ENCODE measurements around the gene KIF26B. TPM values are rescaled to one million over a fixed set of nuclear protein-coding genes. Genes with fewer than 3 reads are reported as not detected.
"Not testable (repeated sequence)": the region's sequence is repeated elsewhere in the genome, so short reads cannot be mapped to it uniquely, and the experiment has no call there.

The KIF26B gene
- total RNA-seq, 1 experiment from 2014 or later = not detected

DNA sequence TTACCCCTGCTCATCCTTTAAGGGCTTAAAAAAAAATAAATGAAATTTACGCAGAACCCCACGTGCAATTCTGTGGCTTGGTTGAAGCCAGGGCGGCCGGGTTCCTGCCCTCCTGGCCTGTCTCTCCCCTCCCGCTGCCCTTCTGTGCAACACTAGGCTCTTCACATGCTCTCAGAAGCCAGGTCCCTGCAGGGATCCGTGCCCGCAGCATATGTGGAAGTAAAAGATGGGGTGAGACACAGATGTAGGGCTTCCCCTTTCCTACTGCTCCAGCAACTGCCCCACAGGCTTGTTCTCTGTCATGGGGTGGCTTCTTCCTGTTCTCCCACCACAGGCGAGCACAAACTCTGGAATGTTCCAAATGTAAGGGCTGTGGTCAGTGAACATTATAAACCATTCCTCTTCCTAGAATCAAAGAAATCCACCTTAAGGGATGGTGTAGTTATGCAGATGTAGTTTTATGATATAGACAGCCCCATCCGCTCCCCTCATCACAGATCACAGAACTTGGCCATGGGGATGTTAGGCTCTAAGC is 535.4 kb downstream of the KIF26B start:
- H3K9me3 ChIP-seq = no peaks in the 10 kb centered on the region
- H3K27me3 ChIP-seq = no peaks in the 10 kb centered on the region
- H3K36me3 ChIP-seq = no peaks in the 10 kb centered on the region
- H3K4me3 ChIP-seq = no peak overlapping the region
- DNase-seq = no peak

DNA sequence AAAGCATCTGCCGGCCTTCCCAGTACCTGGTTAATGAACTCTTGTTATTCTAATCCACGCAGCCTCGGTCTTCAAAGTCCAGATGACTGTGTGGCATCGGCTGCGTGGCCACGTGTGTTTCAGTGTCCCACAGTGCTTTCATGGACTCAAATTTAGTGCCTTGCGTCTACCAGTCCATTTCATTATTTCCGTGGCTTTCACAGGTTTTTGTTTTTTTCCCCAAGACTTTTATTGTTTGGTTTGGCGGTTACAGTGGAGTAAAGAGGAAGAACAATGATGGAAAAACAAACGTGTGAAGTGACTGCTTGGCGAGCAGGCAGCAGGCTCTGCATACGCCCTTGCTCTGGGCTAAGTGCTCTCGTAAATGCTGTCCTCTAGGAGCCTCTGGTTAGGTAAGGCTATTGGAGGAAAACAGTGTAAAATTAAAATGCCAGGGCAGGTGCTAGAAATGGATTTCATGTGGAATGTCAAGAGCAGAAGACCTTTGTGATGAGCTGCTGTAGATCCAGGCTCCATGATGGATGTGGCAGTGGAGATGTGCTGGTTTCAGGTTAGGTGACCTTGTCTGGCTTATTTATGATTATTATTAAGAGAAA is 536.3 kb downstream of the KIF26B start:
- DNase-seq = no peak
- Histone ChIP-seq H3K27me3 (no peaks in the 10 kb centered on the region), H3K9me3 (no peaks in the 10 kb centered on the region), H3K36me3 (no peaks in the 10 kb centered on the region), H3K4me3 (no peak overlapping the region)

DNA sequence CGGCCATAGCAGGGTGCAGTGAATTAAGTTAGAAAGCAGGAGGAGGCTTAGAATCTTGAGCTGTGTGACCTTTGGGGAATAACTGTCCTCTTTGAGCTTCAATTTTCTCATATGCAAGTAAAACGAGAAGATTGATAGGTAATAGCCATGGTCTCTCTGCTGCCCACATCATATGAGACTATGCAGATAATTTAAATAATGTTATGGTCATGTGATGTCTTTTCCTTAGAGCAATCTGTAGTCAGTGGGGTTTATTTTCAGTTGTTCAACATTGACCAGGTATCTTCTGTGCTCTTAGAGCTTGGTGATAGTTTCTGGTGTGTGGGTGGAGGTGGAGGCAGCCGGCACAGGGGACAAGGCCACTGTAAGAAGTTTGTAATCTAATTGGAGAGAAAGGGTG is 537.1 kb downstream of the KIF26B start:
- no peak overlapping the region for H3K4me3 ChIP-seq
- H3K36me3 ChIP-seq = no peaks in the 10 kb centered on the region
- H3K9me3 ChIP-seq = no peaks in the 10 kb centered on the region
- DNase-seq = no peak
- H3K27me3 ChIP-seq = no peaks in the 10 kb centered on the region

DNA sequence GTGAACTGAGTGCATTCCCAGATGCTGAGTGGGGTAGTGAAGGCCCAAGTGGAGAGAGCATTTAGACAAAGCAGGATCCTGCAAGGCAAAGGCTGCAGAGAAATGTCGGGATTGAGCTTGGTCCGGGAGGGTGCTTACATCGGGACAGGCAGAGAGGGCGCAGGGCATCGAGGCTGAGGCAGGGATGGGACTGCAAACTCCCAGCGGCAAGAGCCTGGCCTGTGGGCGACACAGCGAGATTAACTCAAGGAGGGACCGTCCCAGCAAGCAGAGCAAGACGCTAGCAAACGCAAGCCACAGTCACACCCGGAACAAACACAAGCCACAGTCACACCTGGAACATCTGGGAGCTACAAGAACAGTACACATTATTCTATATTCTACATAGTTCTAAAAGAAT is 537.5 kb downstream of the KIF26B start:
- Histone ChIP-seq H3K9me3 (no peaks in the 10 kb centered on the region), H3K36me3 (no peaks in the 10 kb centered on the region), H3K4me3 (no peak overlapping the region), H3K27me3 (no peaks in the 10 kb centered on the region)
- DNase-seq = no peak

DNA sequence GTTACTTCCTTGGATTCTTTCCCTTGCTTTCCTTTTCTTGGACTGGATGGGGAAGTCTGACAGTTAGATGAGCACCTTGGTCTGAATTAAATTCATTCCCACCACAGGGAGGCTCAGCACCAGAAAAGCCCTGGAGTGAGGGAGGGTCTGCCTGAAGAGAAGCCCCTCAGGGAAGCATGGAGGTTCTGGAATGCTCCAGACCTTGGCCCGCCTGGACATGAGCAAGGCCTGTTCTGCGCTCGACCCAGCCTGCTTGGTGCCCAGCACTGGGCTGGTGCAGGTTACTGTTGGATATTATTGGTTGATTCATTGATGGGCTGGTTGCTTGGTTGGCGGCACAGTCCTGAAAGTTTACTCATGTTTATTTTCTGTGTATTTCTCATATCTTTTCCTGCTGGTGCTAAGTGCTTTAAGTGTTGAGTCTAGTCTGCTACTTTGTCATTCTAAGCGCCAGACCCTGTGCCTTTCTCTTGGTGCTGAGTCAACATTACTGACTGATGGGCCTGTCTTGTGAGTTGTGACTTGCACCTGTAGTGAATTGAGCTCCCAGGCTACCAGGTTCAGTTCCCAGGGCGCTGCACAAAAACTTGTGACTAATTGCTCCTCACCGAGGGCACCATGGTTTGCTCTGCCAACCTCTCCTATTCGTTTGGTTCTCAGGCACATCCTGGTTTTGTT is 538.5 kb downstream of the KIF26B start:
- DNase-seq = no peak
- Histone ChIP-seq H3K4me3 (no peak overlapping the region), H3K9me3 (no peaks in the 10 kb centered on the region), H3K27me3 (no peaks in the 10 kb centered on the region), H3K36me3 (no peaks in the 10 kb centered on the region)

DNA sequence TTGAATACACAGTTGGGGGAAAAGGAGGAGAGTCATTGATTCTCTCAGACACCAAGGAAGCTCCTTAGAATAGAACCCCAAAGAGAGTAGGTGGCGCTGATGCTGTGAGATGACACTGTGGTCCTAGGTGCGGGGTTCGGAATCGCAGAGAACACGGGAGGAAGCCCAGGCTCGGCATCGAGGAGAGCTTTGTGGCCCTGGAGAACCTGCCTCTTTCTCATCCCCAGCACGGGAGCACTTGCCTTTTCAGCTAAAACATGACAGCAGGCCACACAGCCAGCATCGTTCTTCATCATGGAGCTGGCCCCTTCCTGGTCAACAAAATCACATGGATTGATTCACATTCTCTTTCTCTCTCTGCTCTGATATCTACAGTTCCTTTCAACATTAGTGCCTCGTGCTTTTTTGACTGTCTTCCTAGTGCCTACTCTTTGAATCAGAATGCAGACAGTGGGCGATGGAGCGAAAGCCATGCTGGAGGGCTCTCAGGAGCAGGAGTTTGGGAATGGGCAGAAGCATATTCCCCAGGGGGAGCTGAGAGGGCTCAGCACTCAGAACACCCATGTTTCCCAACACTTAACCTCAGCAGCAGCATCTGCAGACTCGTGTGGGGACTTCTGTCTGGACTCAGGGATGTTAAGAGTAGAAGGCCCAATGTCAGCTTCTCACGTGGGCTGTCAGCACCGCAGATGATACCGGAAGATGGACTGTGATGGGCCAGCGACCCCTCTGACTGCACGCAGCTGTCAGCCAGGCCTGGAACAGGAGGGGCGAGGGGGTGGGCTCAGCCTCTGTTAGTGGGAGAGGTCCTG is 539.4 kb downstream of the KIF26B start:
- no peaks in the 10 kb centered on the region for H3K36me3 ChIP-seq
- DNase-seq = no peak

DNA sequence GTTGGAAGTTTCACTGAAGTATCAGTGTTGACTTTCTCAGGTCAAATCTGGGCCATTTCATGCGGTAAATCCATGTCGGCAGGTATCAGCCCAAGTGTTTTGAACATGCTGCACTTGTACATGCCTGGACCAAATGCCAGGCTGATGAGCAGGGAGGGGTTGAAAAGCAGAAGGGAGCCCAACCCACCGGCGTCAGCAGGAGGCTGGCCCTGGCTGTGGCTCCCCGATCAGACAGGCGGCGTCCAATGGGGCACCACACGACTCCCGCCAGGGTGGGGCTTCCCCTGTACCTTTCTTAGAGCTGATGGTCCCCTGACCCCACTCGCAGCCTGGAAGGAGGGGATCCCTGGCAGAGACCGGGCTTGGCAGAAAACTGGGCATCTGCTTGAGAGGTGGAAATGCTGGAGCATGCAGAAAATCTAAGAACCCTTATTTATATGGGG is 540.0 kb downstream of the KIF26B start:
- no peaks in the 10 kb centered on the region for H3K27me3 ChIP-seq
- no peaks in the 10 kb centered on the region for H3K9me3 ChIP-seq
- no peak overlapping the region for H3K4me3 ChIP-seq
- H3K36me3 ChIP-seq = no peaks in the 10 kb centered on the region
- no peak for DNase-seq

More for the DNA sequence above, 539.4 kb downstream of the KIF26B start:
- no peak overlapping the region for H3K4me3 ChIP-seq
- no peaks in the 10 kb centered on the region for H3K9me3 ChIP-seq
- no peaks in the 10 kb centered on the region for H3K27me3 ChIP-seq

DNA sequence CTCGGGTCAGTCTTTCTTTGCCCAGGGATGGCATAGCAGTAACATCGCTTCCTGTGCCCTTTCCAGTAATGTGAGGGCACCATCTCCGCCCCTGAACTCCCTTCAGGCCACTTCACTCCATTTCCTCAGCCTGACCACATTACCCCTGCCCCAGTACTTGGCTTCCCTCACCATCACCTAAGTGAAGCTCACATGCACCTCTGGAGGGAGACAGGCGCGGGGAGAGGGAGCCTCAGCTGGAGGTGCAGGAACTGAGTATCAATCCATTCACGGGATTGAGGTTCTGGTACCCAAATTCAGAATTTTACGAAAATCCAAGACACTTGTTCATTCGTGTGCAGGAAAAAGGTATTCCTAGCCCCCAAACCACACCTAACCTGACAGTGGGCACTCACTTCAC is 540.4 kb downstream of the KIF26B start:
- H3K4me3 ChIP-seq = no peak overlapping the region
- H3K9me3 ChIP-seq = no peaks in the 10 kb centered on the region
- no peak for DNase-seq

DNA sequence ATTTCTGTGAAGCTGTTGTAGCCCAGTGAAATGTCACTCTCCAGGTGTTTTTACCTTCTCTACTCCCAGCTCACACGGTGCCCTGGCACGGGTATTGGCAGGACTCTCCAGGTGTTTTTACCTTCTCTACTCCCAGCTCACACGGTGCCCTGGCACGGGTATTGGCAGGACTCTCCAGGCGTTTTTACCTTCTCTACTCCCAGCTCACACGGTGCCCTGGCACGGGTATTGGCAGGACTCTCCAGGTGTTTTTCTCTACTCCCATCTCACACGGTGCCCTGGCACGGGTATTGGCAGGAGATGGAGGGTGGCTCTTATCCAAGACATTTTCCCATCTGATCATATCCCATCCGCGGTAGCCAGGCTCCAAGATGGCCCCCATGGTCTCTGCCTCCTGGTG is 540.9 kb downstream of the KIF26B start:
- DNase-seq, H3K36me3 ChIP-seq, H3K9me3 ChIP-seq, H3K4me3 ChIP-seq, H3K27me3 ChIP-seq: not testable (repeated sequence)

More for the DNA sequence above, 540.4 kb downstream of the KIF26B start:
- Histone ChIP-seq H3K36me3 (no peaks in the 10 kb centered on the region), H3K27me3 (no peaks in the 10 kb centered on the region)

DNA sequence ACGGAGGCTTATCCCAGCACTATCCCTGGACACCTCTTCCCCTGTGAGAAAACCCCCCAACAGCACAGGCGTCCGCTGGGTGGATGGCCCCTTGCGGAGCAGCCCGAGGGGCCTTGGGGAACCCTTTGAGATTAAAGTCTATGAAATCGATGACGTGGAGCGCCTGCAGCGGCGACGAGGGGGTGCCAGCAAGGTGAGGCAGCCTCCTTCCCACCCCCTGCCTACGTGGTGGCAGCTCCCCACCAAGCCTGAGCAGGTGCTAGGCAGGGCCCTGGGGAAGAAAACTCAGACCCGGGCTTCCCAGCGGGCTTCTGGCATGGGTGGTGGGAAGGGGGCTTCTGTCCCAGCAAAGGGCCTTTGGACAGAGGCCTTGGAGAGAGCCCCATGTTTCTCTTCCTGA is 543.3 kb downstream of the KIF26B start:
- no peaks in the 10 kb centered on the region for H3K27me3 ChIP-seq
- no peaks in the 10 kb centered on the region for H3K9me3 ChIP-seq
- no peak for DNase-seq
- no peaks in the 10 kb centered on the region for H3K36me3 ChIP-seq
- no peak overlapping the region for H3K4me3 ChIP-seq

DNA sequence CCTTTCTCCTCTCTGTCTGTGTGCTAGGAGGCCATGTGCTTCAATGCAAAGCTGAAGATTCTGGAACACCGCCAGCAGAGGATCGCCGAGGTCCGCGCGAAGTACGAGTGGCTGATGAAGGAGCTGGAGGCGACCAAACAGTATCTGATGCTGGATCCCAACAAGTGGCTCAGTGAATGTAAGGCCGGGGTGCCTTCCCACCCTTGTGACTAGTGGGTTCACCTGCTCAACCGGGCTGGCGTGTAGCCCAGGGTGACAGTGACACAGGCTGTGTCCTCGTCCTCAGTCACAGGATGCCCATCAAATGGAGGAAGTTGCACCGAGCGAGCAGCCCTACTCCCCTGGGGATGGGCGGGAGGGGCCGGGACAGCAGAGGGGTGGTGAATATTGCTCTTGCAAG is 544.1 kb downstream of the KIF26B start:
- H3K4me3 ChIP-seq = no peak overlapping the region
- no peaks in the 10 kb centered on the region for H3K9me3 ChIP-seq
- no peaks in the 10 kb centered on the region for H3K36me3 ChIP-seq
- H3K27me3 ChIP-seq = no peaks in the 10 kb centered on the region
- DNase-seq = no peak

DNA sequence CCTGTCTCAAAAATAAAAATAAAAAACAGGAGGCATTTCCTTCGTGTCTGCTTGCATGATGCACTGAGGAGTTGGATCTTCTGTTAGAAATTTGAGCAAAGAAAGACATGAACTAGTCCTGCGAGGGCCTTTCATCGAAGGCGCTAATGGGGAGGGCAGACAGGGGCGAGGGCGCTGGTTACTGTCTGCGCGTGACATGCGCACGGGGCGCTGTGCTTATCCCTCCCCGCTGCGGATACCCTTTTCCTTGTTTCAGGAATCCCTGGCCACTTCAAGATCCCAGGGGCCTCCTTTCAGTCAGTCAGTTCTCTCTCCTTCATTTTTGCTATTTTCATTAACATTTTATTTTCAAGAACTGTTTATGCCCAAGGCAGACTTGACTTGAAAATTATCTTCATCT is 545.8 kb downstream of the KIF26B start:
- Histone ChIP-seq H3K36me3 (no peaks in the 10 kb centered on the region), H3K9me3 (no peaks in the 10 kb centered on the region), H3K4me3 (no peak overlapping the region), H3K27me3 (no peaks in the 10 kb centered on the region)
- no peak for DNase-seq

DNA sequence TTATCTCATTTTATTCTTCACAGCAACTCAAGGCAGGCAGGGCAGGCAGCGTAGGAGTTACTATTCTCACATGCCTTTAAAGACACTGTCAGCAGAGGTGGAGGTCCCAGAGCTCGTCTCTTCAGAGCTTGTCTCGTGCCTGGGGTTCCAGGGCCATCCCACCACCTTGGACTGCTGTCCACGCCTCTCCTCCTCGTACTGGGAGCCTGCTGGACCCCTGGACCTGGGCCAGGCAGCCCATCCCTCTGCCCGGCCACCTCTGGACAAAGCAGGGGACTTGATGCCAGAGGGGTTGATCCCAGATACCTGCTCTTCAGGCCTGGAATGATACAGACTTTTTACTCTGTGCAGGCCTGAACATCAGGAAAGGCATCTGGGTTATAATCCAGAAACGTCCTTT is 546.8 kb downstream of the KIF26B start:
- H3K27me3 ChIP-seq = no peaks in the 10 kb centered on the region
- no peak overlapping the region for H3K4me3 ChIP-seq
- DNase-seq = no peak
- H3K36me3 ChIP-seq = no peaks in the 10 kb centered on the region
- H3K9me3 ChIP-seq = no peaks in the 10 kb centered on the region

DNA sequence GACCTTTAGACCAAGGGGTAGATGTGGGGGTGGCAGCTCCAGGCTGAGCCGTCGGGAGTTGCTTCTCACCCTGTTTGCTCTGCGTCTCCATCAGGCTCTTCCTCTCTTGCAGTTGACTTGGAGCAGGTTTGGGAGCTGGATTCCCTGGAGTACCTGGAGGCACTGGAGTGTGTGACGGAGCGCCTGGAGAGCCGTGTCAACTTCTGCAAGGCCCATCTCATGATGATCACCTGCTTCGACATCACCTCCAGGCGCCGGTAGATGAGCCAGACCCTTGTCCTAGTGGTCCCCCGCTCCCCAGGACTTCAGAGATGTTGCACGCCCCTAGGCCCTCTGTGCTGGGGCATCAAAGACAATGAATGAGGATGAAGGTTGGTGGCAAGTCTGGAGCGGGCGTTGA is 547.6 kb downstream of the KIF26B start:
- Histone ChIP-seq H3K36me3 (no peaks in the 10 kb centered on the region), H3K4me3 (no peak overlapping the region), H3K27me3 (no peaks in the 10 kb centered on the region), H3K9me3 (no peaks in the 10 kb centered on the region)
- DNase-seq = no peak

DNA sequence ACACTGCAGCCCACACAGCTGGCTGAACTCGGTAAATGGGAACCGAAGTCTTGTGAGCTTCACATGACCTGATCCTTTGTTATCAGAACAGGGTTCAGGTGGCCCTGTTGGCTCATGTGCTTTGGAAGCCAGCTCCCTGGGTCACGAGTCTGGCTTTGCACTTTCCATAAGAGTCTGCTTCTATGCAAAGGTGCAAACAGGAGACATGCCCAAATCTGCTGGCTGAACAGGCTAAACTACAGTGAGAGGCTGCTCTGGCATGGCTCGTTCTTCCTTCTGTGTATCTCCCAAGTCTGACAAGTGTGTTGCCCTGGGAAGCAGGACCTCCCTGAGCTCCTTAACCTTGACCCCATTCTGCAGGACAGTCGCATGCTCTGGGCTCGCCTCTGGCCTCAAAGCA is 549.6 kb downstream of the KIF26B start:
- no peaks in the 10 kb centered on the region for H3K27me3 ChIP-seq
- H3K36me3 ChIP-seq = no peaks in the 10 kb centered on the region
- H3K9me3 ChIP-seq = no peaks in the 10 kb centered on the region
- no peak overlapping the region for H3K4me3 ChIP-seq
- DNase-seq = no peak

DNA sequence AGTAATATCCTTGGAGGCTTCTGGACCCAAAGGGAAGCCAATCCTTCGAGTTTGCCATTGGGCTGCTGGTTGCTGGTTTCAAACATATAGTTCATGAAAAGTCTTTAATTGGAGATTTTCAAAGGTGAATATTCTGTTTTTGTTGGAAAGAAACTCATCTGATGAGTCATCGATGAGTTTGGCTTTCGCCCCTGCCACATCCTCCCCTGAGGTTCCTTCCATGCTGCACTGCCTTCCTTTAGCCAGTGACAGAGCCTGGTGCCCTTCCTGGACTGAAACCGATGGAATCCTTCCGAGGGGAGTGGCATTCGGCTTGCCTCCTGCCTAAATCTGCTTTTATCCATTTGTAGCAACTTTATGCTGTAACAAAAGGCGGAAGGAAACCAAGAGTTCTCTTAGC is 550.0 kb downstream of the KIF26B start:
- H3K36me3 ChIP-seq = no peaks in the 10 kb centered on the region
- no peak overlapping the region for H3K4me3 ChIP-seq
- H3K9me3 ChIP-seq = no peaks in the 10 kb centered on the region
- H3K27me3 ChIP-seq = no peaks in the 10 kb centered on the region
- peak; percentile 71 for DNase-seq

DNA sequence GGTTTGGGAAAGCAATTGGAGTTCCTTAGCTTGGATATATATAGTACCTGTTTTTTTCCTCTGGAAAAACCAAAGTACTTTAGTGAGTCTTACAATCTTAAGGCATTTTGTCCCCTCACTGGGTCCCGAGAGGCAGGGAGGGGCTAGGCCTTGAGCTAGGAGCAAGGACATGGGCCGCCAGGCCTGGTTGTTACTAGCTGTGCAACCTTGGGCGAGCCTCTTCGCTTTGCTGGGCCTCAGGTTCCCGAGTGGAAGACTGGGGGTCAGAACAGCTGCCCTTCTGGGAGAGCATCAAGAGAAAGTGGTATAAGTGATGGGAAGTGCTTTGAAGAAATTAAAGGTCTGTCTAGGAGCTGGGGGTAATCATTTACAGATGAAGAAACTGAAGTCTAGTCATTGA is 553.2 kb downstream of the KIF26B start:
- no peaks in the 10 kb centered on the region for H3K27me3 ChIP-seq
- DNase-seq = no peak
- H3K36me3 ChIP-seq = no peaks in the 10 kb centered on the region
- no peak overlapping the region for H3K4me3 ChIP-seq
- H3K9me3 ChIP-seq = no peaks in the 10 kb centered on the region
